ENCODE measurements around the gene HNRNPAB. TPM values are rescaled to one million over a fixed set of nuclear protein-coding genes. Genes with fewer than 3 reads are reported as not detected.

The HNRNPAB gene
- total RNA-seq (2022; extraction: Qiagen RNA extraction): 298 to 378 TPM (median 307 TPM) in 5 replicates

GRCh38 chr5:178204182-178204934, at the start of gene HNRNPAB:
TSS of gene HNRNPAB (plus strand) at chr5:178204533. CDS start at chr5:178204838, 305 bp downstream.

GRCh38 chr5:178187014-178187413, 17.3 kb upstream of the HNRNPAB start, which contains the start of gene GMCL2:
TSS of gene GMCL2 (minus strand) at chr5:178187371. CDS start at chr5:178187299, 72 bp downstream.

GRCh38 chr5:178232124-178232919, 28.0 kb downstream of the HNRNPAB start, which contains the start of gene PHYKPL:
TSS of gene PHYKPL (minus strand) at chr5:178232802. CDS start at chr5:178232550, 252 bp downstream.

Other genes starting within 250 kb of the HNRNPAB start
- 0.07 to 0.19 TPM (median 0.15 TPM) in 5 replicates for gene PROP1, start 208.3 kb upstream of the HNRNPAB start, total RNA-seq (2022; extraction: Qiagen RNA extraction)
- gene N4BP3, start 91.0 kb upstream of the HNRNPAB start, total RNA-seq (2022; extraction: Qiagen RNA extraction): 0.74 to 0.95 TPM (median 0.87 TPM) in 5 replicates
- 20.6 to 29.3 TPM (median 27.9 TPM) in 5 replicates for gene RMND5B, start 73.5 kb upstream of the HNRNPAB start, total RNA-seq (2022; extraction: Qiagen RNA extraction)
- 379 to 479 TPM (median 405 TPM) in 5 replicates for gene NHP2, start 50.6 kb upstream of the HNRNPAB start, total RNA-seq (2022; extraction: Qiagen RNA extraction)
- not detected in 5 replicates for gene GMCL2, start 17.2 kb upstream of the HNRNPAB start, total RNA-seq (2022; extraction: Qiagen RNA extraction)
- gene PHYKPL, start 28.3 kb downstream of the HNRNPAB start, total RNA-seq (2022; extraction: Qiagen RNA extraction): 5.7 to 9.4 TPM (median 8.2 TPM) in 5 replicates